Activated T-cell treated with anti-CD3 and anti-CD28 coated beads, Interleukin-2, amount 50 U/mL, for 48 hours (primary cell): ENCODE measurements around the gene GK2.

Source experiments
- DNase-seq, 2 experiments: peaks; one replicate each; pipeline ENCODE4 v3.0.0-alpha.2; 2020

Gene GK2

GRCh38 chr4:79408063-79408462, at the start of gene GK2:
GK2 (minus strand) TSS chr4:79408228; CDS start chr4:79408200, 28 bp downstream.
- DNase-seq = no peak

- no peak for DNase-seq
These were observed 47.2 kb upstream of the GK2 start for GRCh38 chr4:79455216-79455615.

DNA sequence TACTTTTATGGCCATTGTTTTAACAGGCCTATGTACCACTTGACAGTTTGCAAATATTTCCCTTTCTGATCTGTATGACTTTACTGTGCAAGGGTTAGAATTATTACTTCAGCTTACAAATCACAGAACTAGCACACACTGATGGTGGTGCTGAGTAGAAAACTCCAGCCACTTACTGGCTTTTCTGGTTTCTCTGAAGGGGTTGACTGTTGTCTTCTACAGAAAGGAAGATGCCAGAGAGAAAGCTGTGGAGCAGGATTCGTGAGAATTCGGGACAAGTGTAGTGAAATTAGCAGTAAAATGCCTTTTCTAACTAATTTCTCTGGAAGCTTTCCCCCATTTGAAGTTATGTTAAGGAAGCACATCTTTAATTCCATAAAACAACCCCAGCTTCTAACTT, 46.6 kb upstream of the GK2 start:
- no peak for DNase-seq

- no peak for DNase-seq
These were observed 42.0 kb upstream of the GK2 start for GRCh38 chr4:79450053-79450452.

DNA sequence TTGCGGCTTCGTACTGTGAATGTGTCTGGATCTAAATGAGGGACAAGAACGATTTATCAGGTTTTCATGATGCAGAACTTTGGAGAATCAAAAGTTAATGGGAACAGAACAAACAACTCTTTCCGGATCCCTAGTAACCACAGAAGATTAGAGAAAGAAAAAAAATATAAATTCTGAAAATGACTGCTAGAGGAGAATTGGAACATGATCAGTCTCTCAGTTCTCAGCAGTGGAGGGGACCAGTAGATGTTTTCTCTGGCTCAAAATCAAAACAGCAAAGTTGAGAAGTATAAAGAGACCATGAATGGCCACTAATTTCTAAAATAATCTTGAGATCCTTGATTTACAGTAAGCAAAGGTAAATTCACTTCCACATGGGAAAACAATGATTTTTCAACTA, 38.1 kb upstream of the GK2 start:
- DNase-seq = no peak

DNA sequence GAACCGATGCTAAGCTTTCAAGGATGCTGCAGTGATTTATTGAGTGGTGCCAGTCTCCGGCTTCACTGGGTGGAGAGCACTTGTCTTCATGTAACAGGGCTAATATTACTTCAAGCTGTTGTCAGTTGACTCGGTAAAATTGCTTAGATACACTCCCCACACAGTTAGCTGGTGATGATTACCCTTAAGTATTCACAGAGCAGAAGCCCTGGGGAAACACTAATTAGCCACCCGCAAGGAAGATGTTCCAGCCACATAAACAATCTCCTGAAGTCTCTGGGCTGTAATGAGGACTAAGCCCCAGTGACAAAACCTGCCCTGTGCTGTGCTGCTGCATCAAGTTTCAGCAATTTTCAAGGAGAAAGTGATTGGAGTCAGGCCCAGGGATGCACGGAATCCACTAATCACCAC, 37.3 kb upstream of the GK2 start:
- no peak for DNase-seq

DNA sequence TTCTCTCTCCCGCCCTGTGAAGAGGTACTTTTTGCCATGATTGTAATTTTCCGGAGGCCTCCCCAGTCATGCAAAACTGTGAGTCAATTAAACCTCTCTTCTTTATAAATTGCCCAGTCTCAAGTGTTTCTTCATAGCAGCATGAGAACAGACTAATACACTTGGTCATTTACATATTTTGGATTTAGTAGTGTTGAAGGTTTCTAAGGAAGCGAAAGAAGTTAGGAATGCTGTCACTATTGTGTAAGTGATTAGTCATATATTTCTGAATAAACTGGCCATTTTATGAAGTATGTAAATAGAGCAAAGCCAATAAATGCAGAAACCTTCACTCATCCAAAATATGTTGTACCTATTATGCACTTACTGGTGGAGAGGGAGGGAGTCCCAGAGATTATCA, 34.4 kb upstream of the GK2 start:
- DNase-seq = no peak

DNA sequence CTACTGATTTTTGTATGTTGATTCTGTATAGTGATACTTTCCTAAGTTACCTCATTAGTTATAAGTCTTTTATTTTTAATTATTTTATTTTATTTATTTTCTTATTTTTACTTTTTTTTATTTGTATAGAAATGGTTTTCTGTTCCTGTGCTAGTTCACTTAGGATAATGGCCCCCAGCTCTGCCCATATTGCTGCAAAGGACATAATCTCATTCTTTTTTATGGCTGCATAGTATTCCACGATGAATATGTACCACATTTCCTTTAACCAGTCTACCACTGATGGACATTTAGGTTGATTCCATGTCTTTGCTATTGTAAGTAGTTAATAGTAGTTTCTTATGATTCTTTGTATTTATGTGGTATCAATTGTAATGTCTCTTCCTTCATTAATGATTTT, 31.5 kb upstream of the GK2 start:
- DNase-seq = no peak

DNA sequence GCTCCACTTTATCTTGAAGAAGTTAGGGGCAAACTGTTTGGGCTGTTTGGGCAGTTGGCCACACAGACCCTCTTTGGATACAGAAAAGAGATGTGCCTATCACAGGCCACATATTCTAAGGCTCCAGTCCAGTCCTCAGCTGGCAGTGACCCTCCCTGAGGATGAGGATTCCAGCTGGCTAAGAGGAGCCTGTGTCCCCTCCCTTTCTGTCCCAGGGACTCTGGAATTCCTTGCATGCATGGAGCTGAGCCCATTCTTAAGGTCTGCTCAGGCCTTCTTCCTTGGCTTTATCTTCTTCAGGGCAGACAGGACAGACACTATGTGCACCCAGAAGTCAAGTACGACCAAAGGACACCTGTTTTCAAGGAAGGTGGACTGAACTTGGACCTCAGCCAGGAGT, 23.8 kb upstream of the GK2 start:
- DNase-seq = no peak

DNA sequence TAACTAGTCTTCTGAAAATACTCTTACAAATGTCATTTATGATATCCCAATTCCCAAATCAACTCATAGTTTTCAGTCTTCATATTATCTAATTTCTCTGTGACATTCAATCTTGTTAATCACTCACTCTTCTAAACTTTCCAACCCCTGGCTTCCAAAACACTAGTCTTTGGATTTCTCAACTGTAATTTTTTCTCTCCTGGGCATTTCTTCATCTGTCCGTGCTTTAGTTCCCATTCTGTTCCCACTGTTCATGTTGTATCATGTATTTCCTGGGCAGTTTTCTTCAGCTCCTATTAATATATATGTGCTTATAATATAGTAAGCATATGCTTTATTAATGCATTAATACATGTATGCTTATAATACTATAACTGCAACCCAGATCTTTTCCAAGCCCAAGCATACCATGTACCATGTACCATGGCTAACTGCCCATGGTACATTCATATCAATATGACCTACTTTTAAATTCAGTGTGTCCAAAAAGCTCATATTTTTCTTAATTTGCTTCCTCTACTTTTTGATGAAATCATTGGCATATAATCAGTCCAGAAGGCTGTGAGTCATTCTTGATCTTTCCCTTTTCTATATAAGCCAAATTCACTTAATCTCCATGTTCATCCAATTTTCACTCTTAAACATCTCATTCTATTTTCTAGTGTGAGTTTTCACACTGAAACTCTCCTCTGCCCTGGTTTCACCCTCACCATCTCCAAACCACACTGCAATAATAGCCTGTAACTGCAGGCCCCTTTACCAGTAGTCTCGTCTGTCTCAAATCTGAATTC, 21.3 kb upstream of the GK2 start:
- DNase-seq = no peak

DNA sequence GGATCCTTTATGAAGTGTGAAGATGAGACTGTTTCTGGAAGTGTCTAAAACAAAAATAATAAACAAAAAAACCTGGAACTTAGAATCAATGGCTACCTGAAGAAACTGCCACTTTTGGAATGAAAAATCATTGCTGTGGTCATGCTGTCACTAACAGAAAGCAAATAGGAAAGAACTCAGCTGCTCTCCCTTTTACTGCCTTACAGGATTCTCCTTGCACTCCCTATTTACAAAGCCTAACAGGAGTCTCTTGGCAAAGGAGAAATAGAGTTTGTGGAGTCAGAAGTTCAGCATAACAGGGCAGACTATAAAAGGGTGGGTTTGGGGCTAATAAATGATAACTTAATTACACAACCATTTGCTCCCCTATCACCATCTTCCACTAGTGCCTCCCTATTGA, 19.0 kb upstream of the GK2 start:
- DNase-seq = no peak

DNA sequence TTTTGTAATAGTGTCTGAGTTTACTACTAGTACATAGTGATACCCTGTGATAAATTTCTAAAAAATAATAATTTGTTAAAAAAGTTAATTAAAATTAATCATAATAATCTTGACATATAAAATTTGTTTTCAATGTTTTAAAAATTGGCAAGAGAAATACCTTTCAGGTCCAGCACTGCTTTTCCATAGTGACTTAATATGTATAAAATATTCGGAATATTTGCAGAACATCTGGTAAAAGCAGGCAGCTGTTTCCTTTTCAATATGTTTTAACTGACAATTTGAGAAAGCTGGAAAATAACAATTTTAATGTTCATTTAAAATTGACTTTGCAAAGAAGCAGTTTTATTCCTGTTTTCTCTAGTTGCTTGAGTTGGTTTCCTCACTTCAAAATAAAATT, 17.6 kb upstream of the GK2 start:
- no peak for DNase-seq

DNA sequence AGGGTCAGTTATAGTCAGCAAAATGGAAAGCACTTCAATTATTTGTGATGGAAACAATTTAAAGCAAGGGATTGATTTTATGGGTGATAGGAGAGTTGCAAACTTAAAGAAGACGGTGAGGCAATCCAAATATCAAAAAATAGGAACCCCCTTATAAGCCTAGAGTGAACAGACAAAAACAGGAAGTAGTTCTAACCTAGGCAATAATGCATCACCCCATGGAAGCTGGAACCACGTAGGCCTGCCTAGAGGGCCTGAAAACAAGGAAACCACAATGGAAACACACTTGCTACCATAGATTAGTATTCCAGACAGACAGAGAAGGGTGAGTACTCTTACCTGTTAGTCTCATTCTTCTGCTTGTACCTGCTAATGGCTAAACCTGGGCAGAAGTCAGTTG, 13.5 kb upstream of the GK2 start:
- no peak for DNase-seq

GRCh38 chr4:79413886-79414285, 5.9 kb upstream of the GK2 start:
- no peak for DNase-seq

GRCh38 chr4:79413032-79413885, 5.2 kb upstream of the GK2 start:
- no peak for DNase-seq

GRCh38 chr4:79404666-79405065, 3.4 kb downstream of the GK2 start:
- no peak for DNase-seq

DNA sequence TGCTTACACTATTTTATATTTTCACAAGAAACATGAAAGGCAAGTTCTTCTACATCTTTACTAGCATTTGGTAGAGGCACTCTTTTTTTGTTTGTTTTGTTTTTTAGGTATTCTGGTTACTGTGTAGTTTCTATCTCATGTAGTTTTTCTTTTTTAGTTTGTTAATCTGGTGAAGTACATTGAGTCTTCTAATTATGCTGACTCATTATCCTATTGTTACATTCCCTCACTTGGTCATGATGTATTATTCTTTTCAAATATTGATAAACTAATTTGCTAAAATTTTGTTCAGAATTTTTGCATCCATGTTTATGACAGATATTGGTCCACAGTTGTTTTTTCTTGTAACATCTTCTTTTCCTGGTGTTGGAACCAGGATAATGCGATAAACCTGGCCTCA, 4.7 kb downstream of the GK2 start:
- DNase-seq = no peak

DNA sequence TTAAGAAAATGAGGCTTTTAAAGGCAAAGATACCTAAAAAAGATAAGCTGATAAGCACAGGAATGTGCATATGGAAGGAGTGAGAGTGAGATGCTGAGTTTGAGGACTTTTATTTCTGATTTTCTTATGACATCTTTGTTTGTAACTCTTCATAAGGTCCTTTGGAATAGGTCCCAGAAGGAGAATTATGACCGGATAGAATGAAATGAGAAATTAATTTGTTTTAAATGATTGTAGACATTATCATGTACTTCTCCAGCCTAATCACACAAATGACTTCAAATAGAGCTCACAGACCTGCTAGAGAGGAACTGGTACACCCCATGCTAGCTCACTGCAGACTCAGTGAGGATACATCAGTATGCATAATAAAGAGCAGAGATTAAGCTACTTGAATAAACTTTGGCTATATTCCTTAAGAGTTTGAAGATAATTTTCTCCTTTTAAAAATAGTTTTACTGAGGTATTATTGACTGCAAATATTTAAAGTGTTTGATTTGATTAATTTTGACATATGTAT, 5.6 kb downstream of the GK2 start:
- DNase-seq = no peak

DNA sequence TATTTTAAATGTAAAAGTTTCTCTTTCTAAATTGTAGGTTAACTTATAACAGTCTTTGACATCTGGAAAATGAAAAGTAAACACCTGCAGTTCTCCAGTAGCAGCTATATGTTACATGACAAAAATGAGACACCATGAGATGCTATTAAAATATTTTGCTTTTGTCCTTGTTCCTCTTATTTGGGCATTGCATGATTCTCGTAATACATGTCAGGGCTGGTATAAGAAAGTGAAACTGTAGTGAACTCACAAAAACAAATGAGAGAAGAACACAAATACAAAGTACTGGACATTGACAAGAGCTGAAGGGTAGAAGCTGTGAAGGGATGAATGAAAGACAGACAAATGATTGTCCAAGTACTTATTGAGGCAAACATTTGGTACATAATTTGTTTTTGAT, 9.0 kb downstream of the GK2 start:
- DNase-seq = no peak

- no peak for DNase-seq
These were observed 10.1 kb downstream of the GK2 start for GRCh38 chr4:79397951-79398350.

- DNase-seq = no peak
These were observed 11.2 kb downstream of the GK2 start for GRCh38 chr4:79396794-79397193.

- no peak for DNase-seq
These were observed 12.2 kb downstream of the GK2 start for GRCh38 chr4:79395841-79396240.

- DNase-seq = no peak
These were observed 17.1 kb downstream of the GK2 start for GRCh38 chr4:79390890-79391289.

- no peak for DNase-seq
These were observed 22.4 kb downstream of the GK2 start for GRCh38 chr4:79385641-79386040.
